Fibroblast of pulmonary artery (primary cell): ENCODE data around the gene PCDH18.
"Not testable (repeated sequence)": the region's sequence is repeated elsewhere in the genome, so short reads cannot be mapped to it uniquely, and the experiment has no call there.

Source experiments
- DNase-seq: peaks from one replicate; pipeline ENCODE4 v3.0.0-alpha.2; 2010; ENCODE audit warnings: low read depth
- H3K4me3 ChIP-seq: replicated peaks from 2 replicates; pipeline ENCODE4 v1.5.1; 2011; ENCODE audit warnings: low read depth, mild to moderate bottlenecking, control low read depth, low read length, moderate library complexity
- CTCF ChIP-seq: IDR thresholded peaks from 2 replicates; pipeline ENCODE4 v1.5.1; 2011; ENCODE audit warnings: mild to moderate bottlenecking, control low read depth, low read length, inconsistent platforms; ENCODE audit errors: missing control alignments

PCDH18 gene

DNA sequence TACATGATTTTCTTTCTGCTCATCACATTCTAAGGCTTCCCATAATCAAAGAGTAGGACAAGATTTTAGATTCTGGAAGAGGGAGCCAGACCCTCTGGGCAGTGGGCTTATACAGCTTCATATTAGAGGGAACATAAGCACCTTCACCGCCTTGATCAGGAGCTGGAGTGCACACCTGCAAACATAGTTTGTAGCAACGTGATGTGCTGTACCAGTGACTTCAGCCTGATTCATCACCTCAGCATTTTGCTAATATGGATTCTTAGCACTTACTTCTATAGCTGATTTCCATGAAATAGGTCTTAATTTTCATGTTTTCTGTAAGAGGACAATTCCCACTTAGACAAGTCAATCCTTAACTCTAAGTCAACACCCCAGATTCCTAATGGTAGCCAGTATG is 36.7 kb downstream of the PCDH18 start:
- DNase-seq: no peak
- TF ChIP-seq CTCF: no peak
- H3K4me3 ChIP-seq: no peak overlapping the region

DNA sequence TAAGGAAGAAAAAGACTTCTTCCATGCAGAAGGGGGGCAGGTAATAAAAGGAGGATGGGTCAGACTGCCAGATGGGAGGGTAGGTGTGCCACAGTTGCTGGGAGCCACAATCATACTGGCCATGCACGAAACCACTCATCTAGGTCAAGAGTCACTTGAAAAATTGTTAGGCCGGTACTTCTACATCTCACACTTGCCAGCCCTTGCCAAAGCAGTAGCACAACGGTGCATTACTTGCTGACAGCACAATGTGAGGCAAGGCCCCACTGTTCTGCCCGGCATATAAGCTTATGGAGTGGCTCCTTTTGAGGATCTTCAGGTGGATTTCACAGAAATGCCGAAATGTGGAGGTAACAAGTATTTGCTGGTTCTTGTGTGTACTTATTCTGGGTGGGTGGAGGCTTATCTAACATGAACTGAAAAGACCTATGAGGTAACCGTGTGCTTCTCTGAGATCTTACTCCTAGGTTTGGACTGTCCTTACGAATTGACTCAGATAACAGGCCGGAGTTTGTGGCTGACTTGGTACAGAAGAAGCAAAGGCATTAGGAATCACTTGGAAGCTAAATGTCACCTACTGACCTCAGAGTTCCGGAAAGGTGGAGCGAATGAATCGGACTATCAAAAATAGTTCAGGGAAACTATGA is 48.9 kb downstream of the PCDH18 start:
- H3K4me3 ChIP-seq, DNase-seq: not testable (repeated sequence)

DNA sequence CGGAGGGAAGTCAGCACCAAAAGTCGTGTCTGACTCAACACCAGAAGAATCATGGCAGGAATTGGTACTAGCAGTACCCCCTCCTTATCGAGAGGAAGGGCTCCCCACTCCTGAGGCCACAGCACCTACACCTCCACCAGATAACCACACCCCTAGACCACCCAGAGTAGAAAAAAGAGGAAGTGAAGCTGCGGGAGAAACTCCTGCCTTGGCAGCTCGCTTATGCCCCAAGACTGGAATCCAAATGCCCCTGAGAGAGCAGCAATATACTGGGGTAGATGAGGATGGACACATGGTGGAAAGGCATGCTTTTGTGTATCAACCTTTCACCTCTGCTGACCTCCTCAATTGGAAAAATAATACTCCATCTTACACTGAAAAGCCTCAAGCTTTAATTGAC is 52.6 kb downstream of the PCDH18 start:
- not testable (repeated sequence) for DNase-seq, H3K4me3 ChIP-seq

DNA sequence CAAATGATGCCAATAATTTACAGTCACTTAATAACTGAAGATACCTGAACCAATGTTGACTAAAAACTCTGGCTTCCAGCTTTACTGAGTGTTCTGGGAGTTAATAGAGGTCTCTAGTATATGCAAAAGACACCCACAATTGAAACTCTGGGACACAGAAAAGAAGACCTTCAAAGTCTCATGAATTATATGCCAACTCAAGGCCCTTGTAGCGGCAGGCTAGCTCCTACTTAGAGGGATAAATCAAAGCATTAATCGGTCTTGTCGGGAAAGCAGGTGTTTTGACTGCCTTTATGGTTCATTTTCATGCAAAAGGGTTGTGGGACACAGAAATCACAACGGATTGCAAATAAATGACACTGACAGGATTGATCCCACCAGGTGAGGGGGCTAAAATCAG is 55.9 kb downstream of the PCDH18 start:
- TF ChIP-seq CTCF: no peak
- DNase-seq: no peak
- H3K4me3 ChIP-seq: no peak overlapping the region

DNA sequence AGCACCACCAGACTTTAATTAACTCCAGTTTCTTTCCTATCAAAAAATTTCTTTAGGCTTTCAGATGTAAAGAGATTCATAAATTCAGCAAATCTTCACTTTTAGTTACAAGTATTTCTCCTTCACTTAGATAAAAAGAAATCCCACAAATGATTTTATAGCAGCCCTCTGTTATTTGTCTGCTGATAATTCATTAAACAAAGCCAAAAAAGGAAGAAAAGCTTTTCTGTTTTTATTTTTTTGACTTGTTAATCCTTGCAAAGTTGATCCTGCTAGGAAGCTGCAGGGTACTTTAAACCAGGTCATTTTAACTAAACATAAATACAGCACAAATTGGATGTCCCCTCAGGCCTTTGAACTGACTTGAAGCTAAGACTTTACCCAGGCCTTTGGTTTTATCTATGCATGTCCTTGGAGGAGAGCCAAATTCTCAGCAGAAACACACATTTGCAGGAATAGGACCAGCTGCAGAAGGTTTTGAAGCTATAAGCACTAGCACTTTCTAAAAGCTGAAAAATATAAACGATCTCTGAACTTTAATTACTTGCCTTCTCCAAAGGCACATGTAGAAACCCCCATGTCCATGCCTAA is 57.5 kb downstream of the PCDH18 start:
- TF ChIP-seq CTCF: no peak
- peak; percentile 75 for DNase-seq
- no peak overlapping the region for H3K4me3 ChIP-seq

- no peak for TF ChIP-seq CTCF
- no peak for DNase-seq
- no peak overlapping the region for H3K4me3 ChIP-seq
These were observed 60.4 kb downstream of the PCDH18 start for GRCh38 chr4:137471895-137472294.

- H3K4me3 ChIP-seq: no peak overlapping the region
- no peak for TF ChIP-seq CTCF
- DNase-seq: no peak
These were observed 60.8 kb downstream of the PCDH18 start for GRCh38 chr4:137471461-137471860.

DNA sequence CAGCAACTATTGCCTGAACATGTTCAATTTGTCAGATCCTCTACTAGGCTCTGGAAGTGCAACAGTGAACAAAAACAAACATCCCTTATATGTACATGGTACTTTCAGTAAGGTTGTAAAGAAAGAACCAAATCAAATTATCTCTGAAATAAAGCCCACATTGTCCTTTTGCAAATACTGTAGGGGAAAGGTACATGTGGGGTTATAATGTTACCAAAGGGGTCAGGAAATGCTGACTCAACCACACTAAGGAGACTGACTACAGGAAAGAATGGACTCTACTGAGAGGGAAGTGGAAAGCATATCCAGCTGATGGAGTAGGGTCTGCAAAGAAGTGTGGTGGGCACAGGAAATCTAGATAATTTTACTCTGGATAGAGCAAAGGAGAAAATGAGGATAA is 61.5 kb downstream of the PCDH18 start:
- no peak overlapping the region for H3K4me3 ChIP-seq
- no peak for TF ChIP-seq CTCF
- no peak for DNase-seq
